HL-60 (cell line): Measurements from ENCODE around the gene DPYD.

ENCODE experiments used
- CTCF ChIP-seq: IDR thresholded peaks from one replicate; pipeline ENCODE4 v1.5.1; 2011; ENCODE audit warnings: low read length, control low read depth, inconsistent platforms; ENCODE audit not compliant: insufficient read depth
- POLR2AphosphoS5 ChIP-seq: IDR thresholded peaks from 2 replicates; pipeline ENCODE4 v1.6.1; 2012; ENCODE audit warnings: low read depth
- REST ChIP-seq: IDR thresholded peaks from 2 replicates; pipeline ENCODE4 v1.6.1; 2012; ENCODE audit warnings: low read depth; ENCODE audit not compliant: insufficient replicate concordance

- TF ChIP-seq CTCF, result no peak
- no peak for TF ChIP-seq POLR2AphosphoS5
- TF ChIP-seq REST, result no peak
Observed at GRCh38 chr1:97196825-97197516, 723.9 kb downstream of the DPYD start.
